ENCODE measurements around the gene ASCL5.

ASCL5 gene

GRCh38 chr1:201113451-201114244, 13.3 kb downstream of the ASCL5 start:
- no peak for FAIRE-seq
- TF ChIP-seq POLR2AphosphoS5 (IDR thresholded peaks at IDR 0.05; ENCODE audit: low read depth, low read length) = no peak
- no peak for TF ChIP-seq TAF1 (IDR thresholded peaks at IDR 0.05; ENCODE audit: borderline replicate concordance, low read depth, low read length)
- no peak for TF ChIP-seq POLR2A (IDR thresholded peaks at IDR 0.05; ENCODE audit: low read depth, low read length)
- no peak for DNase-seq (ENCODE audit: insufficient read length)

GRCh38 chr1:201112926-201113325, 14.1 kb downstream of the ASCL5 start:
- TF ChIP-seq TAF1 (IDR thresholded peaks at IDR 0.05; ENCODE audit: borderline replicate concordance, low read depth, low read length) (no peak), POLR2AphosphoS5 (IDR thresholded peaks at IDR 0.05; ENCODE audit: low read depth, low read length) (no peak), POLR2A (IDR thresholded peaks at IDR 0.05; ENCODE audit: low read depth, low read length) (no peak)
- no peak for FAIRE-seq
- DNase-seq (ENCODE audit: insufficient read length) = no peak

DNA sequence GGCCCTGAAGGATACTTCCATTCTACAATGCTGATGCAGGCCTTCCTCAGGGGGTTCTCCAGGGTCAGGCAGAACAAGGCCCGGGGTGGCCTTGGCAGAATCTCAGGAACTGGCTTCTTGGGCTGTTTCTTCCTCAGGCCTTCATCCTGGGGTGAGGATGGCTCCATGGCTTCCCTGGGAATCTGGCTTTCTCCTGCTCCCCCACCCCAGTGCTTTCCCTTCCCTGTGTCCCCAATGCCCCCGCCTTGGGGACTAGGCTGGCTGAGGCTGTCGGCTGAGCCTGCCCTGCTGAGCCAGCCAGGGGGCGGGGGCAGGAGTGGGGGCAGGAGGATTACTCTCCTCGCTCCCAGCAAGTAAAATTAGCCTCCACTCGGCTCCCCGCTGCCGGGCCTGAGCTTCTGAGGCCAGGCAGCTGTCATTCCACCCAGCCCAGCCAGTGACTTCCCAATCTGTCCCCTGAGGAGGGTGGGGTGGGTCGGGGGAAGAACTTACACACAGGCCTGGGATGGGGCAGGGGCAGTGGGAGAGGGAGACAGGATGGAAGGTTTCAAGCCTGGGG, 14.7 kb downstream of the ASCL5 start, which contains the start of gene CACNA1S:
Gene CACNA1S, minus strand, starts transcription at position 254 of the 559 bp plus-strand sequence. Its CDS starts 87 bp downstream, at position 167.
- DNase-seq (ENCODE audit: insufficient read length) (no peak), FAIRE-seq (no peak)
- TF ChIP-seq POLR2A (IDR thresholded peaks at IDR 0.05; ENCODE audit: low read depth, low read length) (no peak), POLR2AphosphoS5 (IDR thresholded peaks at IDR 0.05; ENCODE audit: low read depth, low read length) (no peak), TAF1 (IDR thresholded peaks at IDR 0.05; ENCODE audit: borderline replicate concordance, low read depth, low read length) (no peak)

DNA sequence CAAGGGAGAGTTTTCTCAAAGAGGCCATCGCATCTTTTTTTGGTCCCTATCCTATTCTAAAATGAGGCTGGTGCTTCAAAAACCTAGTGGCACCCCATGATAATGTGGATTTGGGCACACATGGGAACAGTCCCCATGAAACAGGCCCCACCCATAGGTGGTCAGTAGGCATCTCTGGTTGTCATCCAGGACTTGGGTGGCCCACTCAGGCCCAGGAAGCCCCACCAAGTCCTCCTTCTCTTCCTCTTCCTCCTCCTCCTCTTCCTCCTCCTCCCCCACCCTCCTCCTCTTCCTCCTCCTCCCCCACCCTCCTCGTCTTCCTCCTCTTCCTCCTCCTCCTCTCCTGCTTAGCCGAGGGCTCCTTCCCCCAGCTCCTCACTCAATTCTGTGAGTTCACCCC, 15.3 kb downstream of the ASCL5 start:
- TF ChIP-seq POLR2A (IDR thresholded peaks at IDR 0.05; ENCODE audit: low read depth, low read length) = no peak
- no peak for TF ChIP-seq TAF1 (IDR thresholded peaks at IDR 0.05; ENCODE audit: borderline replicate concordance, low read depth, low read length)
- TF ChIP-seq POLR2AphosphoS5 (IDR thresholded peaks at IDR 0.05; ENCODE audit: low read depth, low read length) = no peak
- no peak for FAIRE-seq
- DNase-seq (ENCODE audit: insufficient read length) = no peak

GRCh38 chr1:201111156-201111555, 15.8 kb downstream of the ASCL5 start:
- no peak for TF ChIP-seq POLR2A (IDR thresholded peaks at IDR 0.05; ENCODE audit: low read depth, low read length)
- no peak for TF ChIP-seq POLR2AphosphoS5 (IDR thresholded peaks at IDR 0.05; ENCODE audit: low read depth, low read length)
- TF ChIP-seq TAF1 (IDR thresholded peaks at IDR 0.05; ENCODE audit: borderline replicate concordance, low read depth, low read length) = no peak
- DNase-seq (ENCODE audit: insufficient read length) = no peak
- FAIRE-seq = no peak

GRCh38 chr1:201110616-201111015, 16.4 kb downstream of the ASCL5 start:
- TF ChIP-seq POLR2A (IDR thresholded peaks at IDR 0.05; ENCODE audit: low read depth, low read length) = no peak
- no peak for TF ChIP-seq TAF1 (IDR thresholded peaks at IDR 0.05; ENCODE audit: borderline replicate concordance, low read depth, low read length)
- TF ChIP-seq POLR2AphosphoS5 (IDR thresholded peaks at IDR 0.05; ENCODE audit: low read depth, low read length) = no peak
- FAIRE-seq (no peak), DNase-seq (ENCODE audit: insufficient read length) (no peak)

DNA sequence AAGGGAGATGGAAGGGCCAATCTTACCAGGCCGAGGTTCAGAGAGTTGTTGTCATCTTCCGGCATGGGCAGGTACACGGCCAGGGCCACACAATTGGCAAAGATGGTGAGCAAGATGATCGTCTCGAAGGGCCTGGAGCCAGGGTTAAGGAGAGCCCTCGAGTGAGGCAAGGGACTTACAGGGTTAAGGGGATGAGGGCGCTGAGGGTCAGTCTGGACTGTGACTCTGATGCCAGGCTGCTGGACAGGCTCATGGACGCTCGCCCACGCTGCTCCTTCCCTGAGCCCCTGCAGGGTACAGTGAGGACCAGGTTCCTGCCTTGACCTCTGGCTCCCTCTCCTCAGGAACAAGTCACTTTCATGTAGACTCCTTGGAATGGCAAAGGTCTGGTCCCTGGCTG, 16.8 kb downstream of the ASCL5 start:
- TF ChIP-seq TAF1 (IDR thresholded peaks at IDR 0.05; ENCODE audit: borderline replicate concordance, low read depth, low read length) (no peak), POLR2AphosphoS5 (IDR thresholded peaks at IDR 0.05; ENCODE audit: low read depth, low read length) (no peak), POLR2A (IDR thresholded peaks at IDR 0.05; ENCODE audit: low read depth, low read length) (no peak)
- no peak for DNase-seq (ENCODE audit: insufficient read length)
- FAIRE-seq = no peak

DNA sequence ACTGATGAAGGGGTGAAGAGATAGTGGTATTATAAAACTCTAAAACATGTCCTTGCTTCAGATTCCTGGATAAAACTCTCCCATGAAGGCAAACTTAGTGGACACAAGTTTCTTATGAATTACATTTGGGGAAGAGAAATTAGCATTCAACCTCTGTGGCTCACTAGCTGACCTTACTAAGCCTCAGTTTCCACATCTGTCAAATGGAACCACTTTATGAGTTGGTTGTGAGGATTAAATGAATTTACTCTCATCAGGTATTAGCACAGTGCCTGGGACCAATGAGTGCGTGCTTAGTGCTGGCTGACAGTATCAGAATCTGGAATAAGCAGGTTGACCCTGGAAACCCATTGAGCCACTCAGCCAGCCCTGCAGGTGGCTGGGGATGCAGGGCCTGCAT, 17.3 kb downstream of the ASCL5 start:
- TF ChIP-seq POLR2AphosphoS5 (IDR thresholded peaks at IDR 0.05; ENCODE audit: low read depth, low read length) = no peak
- TF ChIP-seq TAF1 (IDR thresholded peaks at IDR 0.05; ENCODE audit: borderline replicate concordance, low read depth, low read length) = no peak
- TF ChIP-seq POLR2A (IDR thresholded peaks at IDR 0.05; ENCODE audit: low read depth, low read length) = no peak
- FAIRE-seq (no peak), DNase-seq (ENCODE audit: insufficient read length) (no peak)

- no peak for TF ChIP-seq TAF1 (IDR thresholded peaks at IDR 0.05; ENCODE audit: borderline replicate concordance, low read depth, low read length)
- TF ChIP-seq POLR2A (IDR thresholded peaks at IDR 0.05; ENCODE audit: low read depth, low read length) = no peak
- TF ChIP-seq POLR2AphosphoS5 (IDR thresholded peaks at IDR 0.05; ENCODE audit: low read depth, low read length) = no peak
- no peak for FAIRE-seq
- DNase-seq (ENCODE audit: insufficient read length) = no peak
These were observed 18.4 kb downstream of the ASCL5 start for GRCh38 chr1:201108614-201109013.

DNA sequence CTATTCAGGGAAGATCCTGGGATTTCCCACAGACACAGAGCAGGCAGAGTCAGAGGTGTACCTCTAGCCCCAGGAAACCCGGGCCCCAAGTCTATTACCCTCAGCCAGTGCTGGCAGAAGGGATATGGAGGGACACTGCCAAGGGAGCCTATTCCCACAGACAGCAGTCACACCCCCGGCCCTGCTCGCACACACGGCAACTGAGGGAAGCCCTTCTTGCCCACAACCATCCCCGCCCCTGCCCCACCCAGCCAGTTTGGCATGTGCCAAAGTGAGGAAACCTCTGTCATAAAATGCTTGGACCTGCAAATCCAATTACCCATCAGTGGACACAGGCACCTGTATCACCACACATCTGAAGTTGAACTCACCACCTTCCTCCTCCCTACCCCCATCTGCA, 21.3 kb downstream of the ASCL5 start:
- FAIRE-seq (no peak), DNase-seq (ENCODE audit: insufficient read length) (no peak)
- TF ChIP-seq POLR2A (IDR thresholded peaks at IDR 0.05; ENCODE audit: low read depth, low read length) = no peak
- TF ChIP-seq POLR2AphosphoS5 (IDR thresholded peaks at IDR 0.05; ENCODE audit: low read depth, low read length) = no peak
- no peak for TF ChIP-seq TAF1 (IDR thresholded peaks at IDR 0.05; ENCODE audit: borderline replicate concordance, low read depth, low read length)

DNA sequence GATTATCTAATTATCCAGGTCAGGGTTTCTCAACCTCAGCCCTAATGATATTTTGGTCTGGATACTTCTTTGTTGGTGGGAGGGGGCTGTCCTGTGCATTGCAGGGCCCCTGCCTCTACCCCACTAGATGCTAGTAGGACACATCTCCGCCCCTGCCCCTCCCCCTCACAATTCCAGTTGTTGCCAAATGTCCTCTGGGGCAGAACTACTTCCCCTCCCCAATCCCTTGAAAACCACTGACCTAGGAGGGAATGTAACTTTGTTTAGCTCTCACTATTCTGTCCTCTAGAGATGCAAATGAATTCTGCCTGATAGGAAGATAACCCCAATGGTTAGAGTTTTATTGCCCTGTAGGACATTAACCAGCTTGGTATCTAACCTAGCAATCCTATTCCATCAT, 22.8 kb downstream of the ASCL5 start:
- no peak for DNase-seq (ENCODE audit: insufficient read length)
- no peak for FAIRE-seq
- TF ChIP-seq POLR2A (IDR thresholded peaks at IDR 0.05; ENCODE audit: low read depth, low read length) (no peak), TAF1 (IDR thresholded peaks at IDR 0.05; ENCODE audit: borderline replicate concordance, low read depth, low read length) (no peak), POLR2AphosphoS5 (IDR thresholded peaks at IDR 0.05; ENCODE audit: low read depth, low read length) (no peak)

DNA sequence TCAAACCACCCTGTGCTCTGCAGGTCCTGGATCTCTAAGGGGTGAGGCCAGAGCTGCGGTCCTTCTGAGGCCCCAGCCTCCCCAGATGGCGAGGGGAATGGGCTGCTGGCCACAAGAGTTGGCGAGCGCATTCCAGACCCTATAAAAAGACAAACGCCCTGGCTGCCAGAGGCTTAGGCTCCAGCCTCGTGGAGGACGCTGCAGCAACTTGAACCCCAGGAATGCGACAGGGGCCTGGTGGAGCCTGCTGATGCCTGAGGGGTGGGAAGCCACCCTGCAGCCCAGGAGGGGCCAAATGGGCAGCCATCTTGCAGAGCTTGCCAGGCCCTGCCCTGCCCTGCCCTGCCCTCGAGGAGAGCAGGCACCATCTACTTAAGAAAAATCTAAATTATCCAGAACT, 23.3 kb downstream of the ASCL5 start:
- FAIRE-seq = no peak

More for the DNA sequence above, 23.3 kb downstream of the ASCL5 start:
- TF ChIP-seq POLR2AphosphoS5 (IDR thresholded peaks at IDR 0.05; ENCODE audit: low read depth, low read length) (no peak), TAF1 (IDR thresholded peaks at IDR 0.05; ENCODE audit: borderline replicate concordance, low read depth, low read length) (no peak), POLR2A (IDR thresholded peaks at IDR 0.05; ENCODE audit: low read depth, low read length) (no peak)
- no peak for DNase-seq (ENCODE audit: insufficient read length)
